KG1 (cell line): ENCODE data around the gene S100A3.
"Not testable (repeated sequence)": the region's sequence is repeated elsewhere in the genome, so short reads cannot be mapped to it uniquely, and the experiment has no call there.

Experiments used
- DNase-seq: peaks from one replicate; lab custom pipeline; 2025; lab: John Stamatoyannopoulos, UW

S100A3 gene

DNA sequence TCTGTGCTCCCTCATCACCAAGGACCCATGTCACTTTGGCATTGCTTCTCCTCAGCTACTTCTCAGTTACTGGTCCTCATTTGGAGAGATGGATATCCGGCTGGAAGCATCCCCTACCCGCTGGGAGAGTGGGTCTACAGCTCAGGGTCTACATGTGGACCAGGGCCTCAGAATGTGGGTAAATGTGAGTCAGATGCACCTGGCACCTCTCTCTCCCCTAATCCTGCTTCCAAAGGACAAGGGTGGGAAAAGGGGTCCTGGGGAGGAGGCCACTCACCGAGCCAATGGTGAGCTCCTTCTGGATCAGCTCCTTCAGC, 14.2 kb downstream of the S100A3 start:
- DNase-seq: no peak

DNA sequence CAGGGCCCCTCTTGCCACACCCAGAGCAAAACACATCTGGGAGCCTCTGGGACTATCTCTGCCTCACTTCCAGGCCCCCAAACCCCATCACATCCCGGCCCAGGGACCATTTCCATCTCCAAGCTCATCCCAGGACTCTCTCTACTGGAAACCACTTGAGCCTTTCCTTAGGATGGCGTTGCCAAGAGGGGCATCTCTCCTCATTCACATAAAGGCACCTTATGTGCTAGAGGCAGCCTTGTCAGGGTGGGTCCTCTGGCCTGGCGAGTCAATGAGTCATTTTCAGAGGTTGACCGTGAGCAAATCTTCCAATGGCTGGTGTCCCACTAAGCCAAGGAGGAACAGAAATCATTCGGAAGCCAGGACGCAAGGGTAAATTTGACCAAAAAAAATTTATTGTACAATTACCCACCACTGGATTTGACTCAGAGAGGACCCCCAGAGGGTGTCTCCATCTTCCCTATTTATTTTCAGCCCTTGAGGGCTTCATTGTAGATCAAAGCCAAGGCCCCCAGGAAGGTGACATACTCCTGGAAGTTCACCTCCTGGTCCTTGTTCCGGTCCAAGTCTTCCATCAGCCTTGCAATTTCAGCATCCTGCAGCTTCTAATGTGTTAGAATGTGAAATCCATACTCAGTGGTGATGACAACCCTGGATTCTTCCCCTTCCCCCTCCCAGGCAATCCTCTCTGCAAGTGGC, 14.7 kb downstream of the S100A3 start:
- DNase-seq: no peak

DNA sequence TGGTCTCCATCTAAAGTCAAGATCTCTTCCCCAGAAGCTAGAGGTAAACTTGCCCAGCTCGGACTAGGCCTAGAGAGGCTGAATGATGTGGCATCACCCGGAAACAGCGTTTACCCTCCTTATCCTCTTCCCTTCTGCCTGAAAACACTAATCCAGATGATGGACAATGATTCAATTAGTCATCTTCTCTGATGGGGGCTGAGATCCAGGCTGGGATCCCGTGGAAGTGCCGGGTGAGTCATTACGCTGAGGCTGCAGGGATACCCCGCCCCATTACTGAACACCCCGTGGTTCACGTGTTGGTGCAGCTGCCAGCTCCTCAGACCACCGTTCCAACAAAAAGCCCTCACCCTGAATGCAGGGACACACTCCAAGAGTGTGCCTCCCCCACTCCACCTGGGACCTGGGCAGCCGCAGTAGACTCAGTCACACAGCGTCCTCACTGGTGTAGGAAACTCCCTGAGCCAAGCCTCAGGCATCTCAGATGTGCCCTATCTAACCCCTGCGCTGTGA, 15.3 kb downstream of the S100A3 start:
- no peak for DNase-seq

DNA sequence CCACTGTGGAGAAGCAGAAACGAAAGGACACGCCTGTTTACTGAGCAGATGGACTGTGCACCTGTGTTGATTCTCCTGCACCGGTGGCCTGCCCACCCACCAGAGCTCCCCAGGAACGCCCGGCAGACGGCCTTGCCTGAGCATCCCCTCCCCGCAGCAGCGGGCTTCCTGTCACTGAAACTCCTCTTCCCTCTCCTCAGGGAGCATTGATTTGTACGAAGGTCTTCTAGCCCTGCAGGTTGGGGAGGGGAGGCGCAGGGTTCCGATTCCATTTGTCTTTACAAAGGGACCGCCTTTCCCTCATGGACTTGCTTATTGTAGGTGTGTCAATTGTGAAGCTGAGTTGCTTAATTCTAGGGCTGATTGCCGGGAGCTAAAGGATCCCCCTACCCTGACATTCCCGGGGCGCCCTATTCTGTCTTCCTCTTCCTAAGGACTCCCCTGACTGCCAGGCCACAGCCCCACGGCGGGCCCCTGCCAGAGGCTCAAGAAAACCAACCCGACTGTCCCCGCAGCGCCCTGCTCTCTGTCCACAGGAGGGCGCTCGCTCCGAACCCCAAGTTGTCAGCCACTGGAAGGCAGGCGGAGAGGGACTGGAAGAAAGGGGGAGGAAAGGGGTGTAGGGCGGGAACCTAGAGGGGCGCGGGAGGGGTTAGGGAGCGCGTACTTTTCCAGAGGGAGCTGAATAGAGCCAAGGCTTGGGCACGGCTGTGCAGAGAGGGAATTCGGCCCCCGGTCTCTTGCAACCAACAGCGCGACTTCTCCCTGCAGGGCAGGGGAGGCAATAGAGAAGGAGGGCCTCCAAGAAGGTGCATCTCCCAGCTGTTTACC, 16.1 kb downstream of the S100A3 start:
- DNase-seq: no peak

DNA sequence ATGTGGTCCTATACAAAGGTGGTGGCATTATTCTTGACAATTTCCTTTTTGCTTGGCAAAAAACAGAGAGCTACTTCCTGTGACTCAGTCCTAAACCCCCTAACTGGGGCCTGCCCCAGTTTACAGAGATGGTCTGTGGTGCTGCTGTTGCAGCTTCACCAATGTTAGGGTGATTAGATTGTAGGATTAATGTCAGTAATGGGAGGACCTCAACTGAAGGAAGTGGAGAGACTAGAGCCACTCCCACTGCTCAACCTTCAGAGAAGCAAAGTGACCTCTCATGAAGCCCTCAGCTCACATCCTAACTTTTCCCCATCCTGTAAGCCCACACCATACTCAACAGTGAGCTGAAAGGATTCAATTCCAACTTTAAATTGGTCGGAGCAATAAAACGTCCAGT, 16.9 kb downstream of the S100A3 start:
- no peak for DNase-seq

DNA sequence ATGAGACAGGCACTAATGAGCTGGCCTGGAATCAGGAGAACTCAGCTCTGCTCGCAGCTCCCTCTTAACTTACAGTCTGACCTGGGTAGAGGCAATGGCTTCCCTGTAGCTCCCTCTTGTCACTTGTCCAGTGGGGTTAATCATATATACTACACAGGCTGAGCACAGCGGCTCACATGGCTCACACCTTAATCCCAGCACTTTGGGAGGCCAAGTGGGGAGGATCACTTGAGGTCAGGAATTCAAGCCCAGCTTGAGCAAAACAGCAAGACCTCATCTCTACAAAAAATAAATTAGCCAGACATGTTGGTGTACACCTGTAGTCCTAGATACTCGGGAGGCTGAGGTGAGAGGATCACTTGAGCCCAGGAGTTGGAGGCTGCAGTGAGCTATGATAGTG, 17.4 kb downstream of the S100A3 start:
- no peak for DNase-seq

DNA sequence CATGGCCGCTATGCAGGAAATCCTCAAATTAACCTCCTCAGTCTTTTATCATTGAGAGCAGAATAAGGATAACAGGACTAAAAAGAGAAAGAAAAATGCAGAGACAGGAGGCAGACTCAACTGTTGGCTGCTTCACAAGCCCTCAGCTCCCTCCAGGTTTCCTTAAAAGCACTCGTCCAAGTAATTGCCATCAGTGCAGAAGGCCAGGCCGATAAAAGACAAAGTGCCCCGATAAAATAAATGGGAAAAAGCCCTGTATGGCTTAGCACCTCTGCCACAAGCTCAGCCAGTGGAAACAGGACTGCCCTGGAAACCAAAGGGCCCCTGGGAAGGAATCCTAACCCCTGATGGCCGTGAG, 21.4 kb downstream of the S100A3 start:
- no peak for DNase-seq

DNA sequence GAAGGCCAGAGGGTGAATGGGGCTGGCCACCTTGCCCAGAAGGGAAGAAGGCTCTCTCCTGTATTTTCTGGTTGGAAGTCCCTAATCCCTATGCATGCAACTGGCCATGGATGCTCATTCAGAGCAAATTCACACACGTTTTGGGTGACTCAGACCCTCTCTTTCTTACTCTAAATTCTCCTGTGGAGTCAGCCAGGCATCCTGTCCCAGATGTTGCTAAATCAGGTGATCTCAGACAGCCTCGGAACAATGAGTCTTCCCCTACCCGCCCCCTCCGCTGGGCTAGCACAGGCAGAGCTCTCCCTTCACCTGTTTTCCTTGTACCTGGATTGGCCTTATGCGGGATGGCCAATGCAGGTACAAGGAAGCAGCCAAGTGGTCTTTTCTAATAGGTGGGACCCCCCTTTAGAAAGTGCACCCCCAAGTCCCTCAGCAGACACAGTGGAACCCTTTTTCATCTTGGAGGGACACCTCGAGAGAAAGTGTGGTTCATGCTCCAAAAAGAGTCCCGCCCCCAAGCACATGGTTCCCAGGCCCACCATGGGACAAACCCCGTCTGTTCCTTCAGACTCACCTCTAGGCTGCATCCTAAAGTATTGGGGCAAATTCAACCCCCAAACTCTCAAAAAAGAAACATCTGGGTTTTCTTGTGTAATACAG, 21.9 kb downstream of the S100A3 start:
- DNase-seq: no peak

DNA sequence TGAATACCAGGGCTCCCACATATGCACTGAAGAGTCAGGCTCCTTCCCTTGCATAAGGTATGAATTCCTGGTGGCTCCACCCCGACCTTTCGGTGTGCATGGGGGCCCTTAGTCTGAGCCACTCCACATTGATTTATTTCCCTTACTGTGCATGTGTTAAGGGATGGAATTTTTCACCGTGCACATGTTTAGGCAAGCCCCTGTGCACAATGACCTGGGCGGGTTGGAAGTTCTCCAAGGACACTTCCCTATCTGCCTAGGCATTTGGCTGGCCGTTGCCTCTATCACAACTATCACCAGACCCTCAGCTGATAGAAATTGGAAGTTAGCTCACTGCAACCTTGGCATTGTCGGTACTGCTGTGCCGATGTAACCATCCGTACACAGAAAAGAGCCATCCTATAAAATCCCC, 22.9 kb downstream of the S100A3 start:
- DNase-seq: no peak

DNA sequence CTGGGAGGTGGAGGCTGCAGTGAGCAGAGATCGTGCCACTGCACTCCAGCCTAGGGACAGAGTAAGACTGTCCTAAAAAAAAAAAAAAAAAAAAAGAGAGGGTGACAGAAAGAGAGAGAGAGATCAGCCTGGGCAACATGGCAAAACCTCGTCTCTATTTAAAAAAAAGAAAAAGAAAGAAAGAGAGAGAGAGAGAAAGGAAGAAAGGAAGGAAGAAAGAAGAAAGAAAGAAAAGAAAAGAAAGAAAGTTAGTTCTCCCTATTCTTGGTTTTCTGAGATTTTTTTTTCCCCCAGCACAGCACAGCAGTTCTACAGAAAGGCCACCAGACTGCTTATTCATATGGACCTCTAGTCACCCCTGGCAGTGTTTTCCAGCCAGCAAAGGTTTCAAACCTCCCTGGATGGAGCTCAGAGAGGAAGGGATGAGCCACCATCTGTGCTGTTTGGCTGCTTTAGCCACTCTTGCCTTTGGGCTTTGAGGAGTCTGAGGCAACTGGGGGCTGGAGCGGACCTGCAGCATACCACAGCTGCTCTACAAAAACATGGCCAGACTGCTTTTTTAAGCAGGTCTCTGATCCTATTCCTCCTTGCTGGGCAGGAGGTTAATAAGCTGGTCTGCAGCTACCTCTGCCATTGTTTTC, 23.9 kb downstream of the S100A3 start:
- DNase-seq: no peak

DNA sequence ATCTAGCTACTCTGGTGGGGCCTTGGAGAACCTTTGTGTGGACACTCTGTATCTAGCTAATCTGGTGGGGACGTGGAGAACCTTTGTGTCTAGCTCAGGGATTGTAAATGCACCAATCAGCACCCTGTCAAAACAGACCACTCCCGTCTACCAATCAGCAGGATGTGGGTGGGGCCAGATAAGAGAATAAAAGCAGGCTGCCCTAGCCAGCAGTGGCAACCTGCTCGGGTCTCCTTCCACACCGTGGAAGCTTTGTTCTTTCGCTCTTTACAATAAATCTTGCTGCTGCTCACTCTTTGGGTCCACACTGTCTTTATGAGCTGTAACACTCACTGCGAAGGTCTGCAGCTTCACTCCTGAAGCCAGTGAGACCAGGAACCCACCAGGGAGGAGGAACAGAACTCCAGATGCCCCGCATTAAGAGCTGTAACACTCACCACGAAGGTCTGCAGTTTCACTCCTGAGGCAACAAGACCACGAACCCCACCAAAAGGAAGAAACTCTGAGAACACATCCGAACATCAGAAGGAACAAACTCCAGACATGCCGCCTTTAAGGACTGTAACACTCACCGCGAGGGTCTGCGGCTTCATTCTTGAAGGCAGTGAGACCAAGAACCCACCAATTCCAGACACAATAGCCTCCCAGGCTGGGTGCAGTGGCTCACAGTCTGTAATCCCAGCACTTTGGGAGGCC, 26.6 kb downstream of the S100A3 start:
- not testable (repeated sequence) for DNase-seq

DNA sequence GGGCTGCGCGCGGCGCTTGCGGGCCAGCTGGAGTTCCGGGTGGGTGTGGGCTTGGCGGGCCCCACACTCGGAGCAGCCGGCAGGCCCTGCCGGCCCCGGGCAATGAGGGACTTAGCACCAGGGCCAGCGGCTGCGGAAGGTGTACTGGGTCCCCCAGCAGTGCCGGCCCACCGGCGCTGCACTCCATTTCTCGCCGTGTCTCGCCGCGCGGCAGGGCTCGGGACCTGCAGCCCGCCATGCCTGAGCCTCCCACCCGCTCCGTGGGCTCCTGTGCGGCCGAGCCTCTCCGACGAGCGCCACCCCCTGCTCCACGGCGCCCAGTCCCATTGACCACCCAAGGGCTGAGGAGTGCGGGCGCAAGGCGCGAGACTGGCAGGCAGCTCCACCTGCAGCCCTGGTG, 27.2 kb downstream of the S100A3 start:
- not testable (repeated sequence) for DNase-seq

DNA sequence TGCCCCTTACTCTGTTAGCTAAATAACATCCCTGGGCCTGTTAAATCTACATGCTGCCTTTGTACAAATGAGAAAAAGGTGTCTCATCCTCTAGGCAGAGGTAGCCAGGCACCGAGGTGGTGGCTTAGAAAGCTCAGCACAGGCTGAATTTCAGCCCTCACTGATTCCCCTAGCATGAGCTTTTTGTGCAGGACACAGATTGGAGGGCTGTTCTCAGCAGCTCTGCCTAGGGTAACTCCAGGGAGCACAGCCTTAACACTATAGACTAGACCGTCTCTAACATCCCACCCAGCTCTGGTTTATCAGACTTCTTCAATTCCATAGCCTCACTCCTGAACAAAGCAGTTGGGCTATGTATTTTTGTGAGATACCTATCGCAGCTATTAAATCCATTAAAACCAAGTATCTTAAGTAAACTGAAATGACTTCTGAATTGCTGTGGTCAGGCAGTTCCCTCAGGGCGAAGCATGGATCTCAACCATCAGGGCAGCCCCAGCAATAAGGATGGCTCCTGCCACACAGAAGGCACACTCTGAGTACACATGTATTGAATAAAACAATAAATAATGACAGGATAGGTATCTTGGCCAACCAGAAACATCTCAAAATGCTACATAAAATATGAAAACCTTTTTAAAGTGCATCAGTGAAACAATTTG, 28.1 kb downstream of the S100A3 start:
- DNase-seq: no peak

DNA sequence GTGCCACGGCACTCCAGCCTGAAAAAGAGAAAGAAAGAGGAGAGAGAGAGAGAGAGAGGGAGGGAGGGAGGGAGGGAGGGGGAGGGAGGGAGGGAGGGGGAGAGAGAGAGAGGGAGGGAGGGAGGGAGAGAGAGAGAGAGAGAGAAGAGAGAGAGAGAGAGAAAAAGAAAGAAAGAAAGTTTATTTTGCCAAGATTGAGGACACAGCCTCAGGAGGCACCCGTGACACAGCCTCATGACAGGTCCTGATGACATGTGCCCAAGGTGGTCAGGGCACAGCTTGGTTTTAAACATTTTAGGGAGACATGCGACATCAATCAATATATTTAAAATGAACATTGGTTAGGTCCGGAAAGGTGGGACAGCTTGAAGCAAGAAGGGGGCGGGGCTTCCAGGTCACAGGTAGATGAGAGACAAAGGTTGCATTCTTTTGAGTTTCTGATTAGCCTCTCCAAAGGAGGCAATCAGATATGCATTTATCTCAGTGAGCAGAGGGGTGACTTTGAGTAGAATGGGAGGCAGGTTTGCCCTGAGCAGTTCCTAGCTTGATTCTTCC, 28.8 kb downstream of the S100A3 start:
- not testable (repeated sequence) for DNase-seq

DNA sequence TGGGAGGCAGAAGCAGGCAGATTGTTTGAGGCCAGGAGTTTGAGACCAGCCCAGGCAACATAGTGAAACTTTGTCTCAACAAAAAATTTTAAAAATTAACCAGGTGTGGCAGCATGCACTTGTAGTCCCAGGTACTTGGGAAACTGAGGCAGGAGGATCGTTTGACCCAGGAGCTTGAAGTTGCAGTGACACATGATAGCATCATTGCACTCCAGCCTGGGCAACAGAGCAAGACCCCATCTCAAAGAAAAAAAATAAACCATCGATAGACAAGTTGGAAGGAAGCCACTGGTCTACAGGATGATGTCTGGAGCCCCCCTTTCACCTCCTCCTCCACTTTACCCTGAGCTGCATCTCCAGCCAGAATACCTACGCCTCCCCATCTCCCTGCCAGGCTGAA, 29.8 kb downstream of the S100A3 start:
- DNase-seq: no peak

DNA sequence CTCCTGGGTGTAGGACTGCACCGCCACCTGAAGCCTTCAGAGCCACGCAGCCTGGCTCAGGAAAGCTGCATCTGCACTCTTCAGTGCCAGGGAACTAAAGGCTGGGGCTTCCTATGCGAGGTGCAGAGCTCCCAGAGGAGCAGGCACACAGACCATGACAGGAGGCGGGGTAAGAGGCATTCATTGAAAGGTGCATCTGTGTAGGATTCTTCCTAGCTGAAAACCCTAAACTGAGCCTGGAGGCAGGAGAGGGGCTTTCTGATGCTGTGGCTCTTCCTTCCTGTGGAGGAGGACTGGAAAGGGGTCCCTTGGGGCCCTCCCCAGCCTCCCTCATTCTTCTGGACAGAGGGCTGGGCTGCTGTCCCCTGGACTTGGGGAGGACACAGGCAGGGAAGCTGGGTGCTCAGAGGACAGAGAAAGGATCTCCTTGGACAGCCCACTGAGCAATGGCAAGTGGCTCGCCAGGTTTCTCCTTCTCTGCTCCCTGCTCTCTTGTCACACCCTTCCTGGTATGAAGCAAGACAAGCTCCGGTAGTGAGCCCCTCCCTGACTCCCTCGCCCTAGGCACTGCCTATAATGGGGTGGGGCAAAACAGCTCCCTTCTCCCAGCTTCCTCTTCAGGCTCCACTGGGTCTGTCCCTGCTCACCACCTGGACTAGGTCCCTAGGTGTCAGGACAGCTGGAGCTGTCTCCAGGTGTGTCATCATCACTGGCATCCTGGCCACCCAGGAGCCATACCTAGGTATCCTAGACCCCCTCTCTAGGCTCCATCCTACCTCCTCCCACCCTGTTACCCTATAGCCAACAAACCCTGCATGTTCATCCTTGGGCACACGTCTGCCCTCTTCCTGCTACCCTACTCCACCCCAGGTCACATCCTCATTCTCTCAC, 33.3 kb downstream of the S100A3 start:
- no peak for DNase-seq

DNA sequence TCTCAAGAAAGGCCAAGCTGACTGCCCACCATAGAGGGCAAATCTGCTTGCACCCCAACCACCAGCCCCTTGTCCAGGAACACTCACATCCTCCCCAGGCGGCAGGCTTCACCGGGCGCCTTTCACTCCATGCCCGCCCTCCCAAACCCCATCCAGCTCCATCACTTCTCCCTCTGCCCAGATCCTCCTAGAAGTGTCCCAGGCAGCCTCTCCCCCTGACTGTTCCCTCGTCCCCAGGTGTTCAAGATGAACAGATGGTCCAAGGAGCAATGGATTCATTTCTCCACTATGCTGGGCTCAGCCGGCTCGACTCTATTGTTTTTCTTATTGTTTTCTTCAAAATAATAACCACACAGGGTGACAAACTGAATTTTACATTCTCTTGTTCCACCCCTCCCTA, 35.4 kb downstream of the S100A3 start:
- DNase-seq: no peak

DNA sequence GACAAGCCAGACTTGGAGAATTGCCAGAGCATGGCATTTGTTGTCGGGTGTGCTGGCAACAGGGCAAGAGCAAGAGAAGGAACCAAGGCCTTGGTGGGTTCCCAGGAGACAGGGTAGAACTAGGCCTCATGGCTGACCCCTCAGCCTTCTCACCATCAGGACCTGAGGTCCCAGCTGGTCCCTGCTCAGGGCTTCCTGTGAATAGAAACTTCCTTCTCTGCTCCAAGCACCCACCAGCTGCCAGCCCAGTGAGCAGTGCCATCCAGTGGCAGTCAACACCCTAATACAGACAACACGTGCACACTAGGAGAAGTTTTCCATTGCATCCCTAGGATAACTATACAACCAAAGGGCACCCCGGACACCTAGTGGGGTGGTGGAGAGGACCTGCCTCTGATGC, 36.0 kb downstream of the S100A3 start:
- DNase-seq: no peak

DNA sequence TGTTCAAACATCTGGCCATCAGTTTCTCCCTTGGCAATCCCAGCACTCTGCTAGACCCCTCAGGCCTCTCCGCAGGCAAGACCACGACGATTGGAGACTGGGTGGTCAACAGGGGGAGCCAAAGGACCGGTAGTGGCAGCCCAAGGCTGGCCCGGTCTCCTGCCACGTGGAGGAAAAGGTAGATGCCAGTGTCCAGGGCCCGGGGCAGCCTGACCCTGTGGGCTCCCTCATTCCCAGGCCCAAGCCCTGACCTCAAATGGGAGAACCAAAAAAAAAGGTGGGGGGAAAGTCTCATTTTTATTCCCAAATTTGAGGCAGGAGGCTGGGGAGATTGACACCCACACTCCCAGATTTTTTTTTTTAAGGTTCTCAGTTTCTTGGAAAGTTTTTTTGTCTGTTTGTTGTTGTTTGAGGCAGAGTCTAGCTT, 38.1 kb downstream of the S100A3 start:
- peak; percentile 20 for DNase-seq

DNA sequence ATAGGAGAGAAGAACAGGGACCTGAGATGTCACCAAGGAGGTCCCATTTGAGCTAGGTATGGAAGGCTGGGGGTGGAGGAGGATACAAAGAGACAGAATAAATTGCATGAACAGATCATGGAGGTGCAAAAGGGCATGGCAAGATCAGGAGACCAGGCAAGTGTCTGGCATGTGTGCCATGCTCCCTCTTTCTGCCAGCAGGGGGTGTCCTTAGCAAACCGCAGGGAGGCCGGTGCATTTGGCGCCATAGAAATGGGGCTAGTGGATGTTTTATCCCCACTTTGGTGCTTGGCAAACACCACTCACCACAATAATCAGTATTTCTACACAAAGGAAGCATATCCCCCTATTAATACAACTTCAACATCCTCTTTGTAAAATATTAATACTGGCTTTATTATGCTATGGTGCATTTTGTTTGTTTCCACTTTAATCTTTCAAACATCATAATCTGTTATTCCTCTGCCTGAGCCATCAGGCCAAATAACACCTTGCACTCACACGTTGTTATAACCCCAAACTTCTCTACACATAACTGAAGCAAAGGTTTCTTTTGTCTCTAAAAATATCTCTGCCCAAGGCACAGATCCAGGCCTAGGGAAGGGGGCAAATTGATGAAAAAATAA, 39.2 kb downstream of the S100A3 start:
- peak; percentile 32 for DNase-seq
